Hypothalamus (tissue), 51 donors: ENCODE measurements around the gene SNX2.
A peak's percentile ranks its signal among the peaks of the same experiment; 100 is the strongest.
"Not testable (repeated sequence)": the region's sequence is repeated elsewhere in the genome, so short reads cannot be mapped to it uniquely, and the experiment has no call there.

Experiments used
- DNase-seq, 51 donors: peaks; one replicate each; lab custom pipeline; 2025; lab: John Stamatoyannopoulos, UW

Gene SNX2

DNA sequence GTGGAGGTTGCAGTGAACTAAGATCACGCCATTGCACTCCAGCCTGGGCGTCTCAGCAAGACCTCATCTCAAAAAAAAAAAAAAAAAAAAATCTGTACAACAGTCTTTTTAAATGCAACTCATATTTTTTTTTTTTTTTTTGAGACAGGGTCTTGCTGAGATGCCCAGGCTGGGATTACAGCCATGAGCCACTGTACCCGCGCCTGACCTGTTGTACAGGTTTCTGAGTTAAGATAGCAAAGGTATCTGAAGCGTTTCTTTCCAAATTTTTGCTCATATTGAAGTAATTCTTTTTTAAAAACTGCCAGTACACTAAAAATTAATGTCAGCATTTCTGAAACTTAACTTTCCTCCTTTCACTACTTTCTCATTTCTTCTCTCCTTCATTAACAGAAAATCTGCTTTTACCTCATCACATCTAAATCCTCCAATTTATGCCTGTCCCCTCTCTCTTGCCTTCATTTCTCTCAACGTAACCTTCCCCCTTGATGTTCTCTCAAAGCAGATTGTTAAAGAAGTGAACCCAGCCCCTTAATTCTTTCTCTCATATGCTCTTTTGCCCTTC lies 67.2 kb downstream of the SNX2 start:
- DNase-seq = no peak

- peak in 1 of 51 donors; percentile 23 for DNase-seq
These were observed 69.4 kb downstream of the SNX2 start for GRCh38 chr5:122844136-122844909.

- DNase-seq = peak in 1 of 51 donors; percentile 51
These were observed 70.0 kb downstream of the SNX2 start for GRCh38 chr5:122844910-122845228.

- DNase-seq = peak in 49 of 51 donors; percentile 25 to 88 (median 70)
These were observed 70.6 kb downstream of the SNX2 start, which contains the start of gene SNX24 for GRCh38 chr5:122845229-122846050. SNX24 (plus strand) TSS chr5:122845613; CDS start chr5:122845634, 21 bp downstream.

GRCh38 chr5:122846051-122846550 lies 71.2 kb downstream of the SNX2 start:
- DNase-seq = peak in 1 of 51 donors; percentile 10

- no peak for DNase-seq
These were observed 72.8 kb downstream of the SNX2 start for GRCh38 chr5:122847687-122848081.

DNA sequence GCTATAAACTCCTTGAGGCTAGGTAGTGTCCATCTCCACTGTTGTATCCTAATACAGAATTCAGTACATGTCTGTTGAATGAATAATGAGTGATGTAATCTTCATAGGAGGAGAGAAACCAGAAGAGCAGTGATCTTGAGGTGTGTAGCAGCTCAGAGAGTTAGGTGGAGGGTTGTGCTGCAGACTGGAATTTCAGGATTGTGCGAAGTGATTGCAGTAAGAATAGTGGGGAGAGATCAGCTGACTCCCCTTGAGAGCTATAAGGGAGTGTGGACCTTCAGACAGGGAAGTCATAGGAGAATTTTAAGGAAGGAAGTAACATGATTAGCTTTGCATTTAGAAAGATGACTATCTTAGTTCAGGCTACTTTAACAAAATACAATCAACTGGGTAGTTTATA lies 74.9 kb downstream of the SNX2 start:
- no peak for DNase-seq

GRCh38 chr5:122857538-122857937 lies 82.7 kb downstream of the SNX2 start:
- DNase-seq = not testable (repeated sequence)

DNA sequence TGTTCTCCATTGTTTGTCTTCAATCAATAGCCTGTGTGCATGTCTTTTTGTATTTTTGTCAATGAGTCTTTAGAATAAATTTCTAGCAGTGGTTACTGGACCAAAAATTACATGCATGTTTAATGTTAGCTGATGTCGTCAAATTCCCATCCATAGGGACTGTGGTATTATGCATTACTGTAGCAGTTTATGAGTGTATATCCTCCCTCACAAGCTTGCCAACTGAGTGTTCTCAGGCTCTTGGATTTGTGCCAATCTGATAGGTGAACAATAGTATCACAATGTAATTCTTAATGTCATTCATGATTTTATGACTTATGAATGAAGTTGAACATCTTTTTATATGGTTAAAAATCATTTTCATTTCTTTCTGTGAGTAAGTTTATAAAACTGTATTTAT lies 83.6 kb downstream of the SNX2 start:
- no peak for DNase-seq

DNA sequence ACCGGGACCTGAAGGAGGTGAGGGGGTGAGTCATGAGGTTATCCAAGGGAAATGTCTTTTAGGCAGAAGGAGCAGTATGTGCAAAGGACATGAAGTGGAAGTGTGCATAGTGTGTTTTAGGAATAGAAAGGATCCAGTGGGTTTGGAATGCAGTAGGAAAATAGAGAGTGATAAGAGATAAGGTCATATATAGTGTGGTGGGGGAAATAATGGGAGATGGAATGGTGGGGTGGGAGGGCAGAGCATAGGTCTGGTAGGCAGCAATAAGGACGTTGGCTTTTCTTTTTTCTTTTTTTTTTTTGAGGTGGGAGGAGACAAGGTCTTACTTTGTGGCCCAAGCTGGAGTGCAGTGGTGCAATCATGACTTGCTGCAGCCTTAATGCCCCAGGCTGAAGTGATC lies 88.4 kb downstream of the SNX2 start:
- DNase-seq = no peak

- DNase-seq = no peak
These were observed 88.8 kb downstream of the SNX2 start for GRCh38 chr5:122863721-122864120.

- no peak for DNase-seq
These were observed 89.5 kb downstream of the SNX2 start for GRCh38 chr5:122864400-122864799.

- no peak for DNase-seq
These were observed 90.0 kb downstream of the SNX2 start for GRCh38 chr5:122864842-122865241.

GRCh38 chr5:122870219-122870856 lies 95.5 kb downstream of the SNX2 start:
- DNase-seq = no peak

DNA sequence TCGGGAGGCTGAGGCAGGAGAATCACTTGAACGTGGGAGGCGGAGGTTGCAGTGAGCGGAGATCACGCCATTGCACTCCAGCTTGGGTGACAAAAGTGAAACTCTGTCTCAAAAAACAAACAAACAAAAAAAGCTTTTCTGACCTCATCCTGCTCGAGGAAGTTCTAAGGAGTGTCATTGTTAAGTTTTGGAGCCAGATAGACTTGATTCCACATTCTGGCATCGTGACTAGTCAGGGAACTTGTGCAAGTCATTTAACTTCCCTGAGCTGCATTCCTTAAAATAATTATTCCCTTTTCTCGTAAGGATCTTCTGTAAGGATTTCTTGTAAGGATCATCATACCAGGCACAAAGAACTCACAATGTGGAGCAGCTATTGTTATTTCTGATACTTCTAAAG lies 96.8 kb downstream of the SNX2 start:
- DNase-seq = no peak

GRCh38 chr5:122874179-122874875 lies 99.4 kb downstream of the SNX2 start:
- no peak for DNase-seq

GRCh38 chr5:122877518-122877917 lies 102.6 kb downstream of the SNX2 start:
- no peak for DNase-seq

DNA sequence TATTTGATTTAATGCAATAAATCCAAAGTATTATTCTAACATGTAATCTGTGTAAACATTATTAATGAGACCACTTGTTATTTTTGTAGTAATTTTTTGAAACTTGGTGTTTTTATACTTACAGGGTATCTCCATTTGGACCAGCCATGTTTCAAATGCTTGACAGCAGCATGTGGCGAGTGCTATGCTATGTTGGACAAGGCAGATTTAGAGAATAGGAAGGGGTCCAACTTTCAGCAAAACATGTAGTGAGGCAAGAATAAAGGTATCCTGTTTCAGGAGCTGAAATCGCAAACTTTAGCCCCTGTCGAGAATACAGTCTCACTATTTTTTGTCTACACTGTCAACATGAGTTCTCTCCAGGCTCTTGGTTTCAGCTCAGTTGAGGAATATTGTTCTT lies 104.2 kb downstream of the SNX2 start:
- DNase-seq = no peak
